A204.1 (cell line): ENCODE measurements around the gene SATL1.
A peak's percentile ranks its signal among the peaks of the same experiment; 100 is the strongest.
"Not testable (repeated sequence)": the region's sequence is repeated elsewhere in the genome, so short reads cannot be mapped to it uniquely, and the experiment has no call there.

ENCODE experiments used
- FAIRE-seq: peaks from 2 replicates; lab custom pipeline; 2012; peaks lifted over from hg19 to GRCh38; lab: Jason Lieb, UNC

SATL1 gene

DNA sequence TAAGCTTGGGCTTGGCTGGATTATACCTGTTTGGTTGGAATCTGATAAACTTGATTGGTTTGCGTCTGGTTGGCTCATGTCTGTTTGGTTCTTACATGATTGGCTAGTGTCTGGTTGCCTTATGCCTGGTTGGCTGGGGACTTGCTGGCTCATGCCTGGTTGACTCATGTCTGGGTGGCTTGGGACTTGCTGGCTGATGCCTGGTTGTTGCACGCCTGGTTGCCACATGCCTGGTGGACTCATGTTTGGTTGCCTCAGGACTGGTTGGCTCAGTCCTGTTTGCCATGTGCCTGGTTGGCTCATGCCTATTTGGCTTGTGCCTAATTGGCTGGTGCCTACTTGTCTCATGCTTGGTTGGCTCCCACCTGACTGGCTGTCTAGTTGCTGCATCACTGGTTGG, 135.4 kb downstream of the SATL1 start:
- FAIRE-seq, result no peak

DNA sequence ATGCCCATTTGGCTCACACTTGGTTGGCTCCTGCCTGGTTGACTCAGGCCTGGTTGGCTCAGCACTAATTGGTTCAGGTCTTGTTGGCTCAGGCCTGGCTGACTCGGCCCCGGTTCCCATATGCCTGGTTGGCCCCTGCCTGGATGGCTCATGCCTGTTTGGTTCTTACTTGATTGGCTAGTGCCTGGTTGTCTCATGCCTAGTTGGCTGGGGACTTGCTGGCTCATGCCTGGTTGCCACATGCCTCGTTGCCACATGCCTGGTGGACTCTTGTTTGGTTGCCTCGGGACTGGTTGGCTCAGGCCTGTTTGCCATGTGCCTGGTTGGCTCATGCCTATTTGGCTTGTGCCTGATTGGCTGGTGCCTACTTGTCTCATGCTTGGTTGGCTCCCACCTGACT, 136.2 kb downstream of the SATL1 start:
- FAIRE-seq, result no peak

DNA sequence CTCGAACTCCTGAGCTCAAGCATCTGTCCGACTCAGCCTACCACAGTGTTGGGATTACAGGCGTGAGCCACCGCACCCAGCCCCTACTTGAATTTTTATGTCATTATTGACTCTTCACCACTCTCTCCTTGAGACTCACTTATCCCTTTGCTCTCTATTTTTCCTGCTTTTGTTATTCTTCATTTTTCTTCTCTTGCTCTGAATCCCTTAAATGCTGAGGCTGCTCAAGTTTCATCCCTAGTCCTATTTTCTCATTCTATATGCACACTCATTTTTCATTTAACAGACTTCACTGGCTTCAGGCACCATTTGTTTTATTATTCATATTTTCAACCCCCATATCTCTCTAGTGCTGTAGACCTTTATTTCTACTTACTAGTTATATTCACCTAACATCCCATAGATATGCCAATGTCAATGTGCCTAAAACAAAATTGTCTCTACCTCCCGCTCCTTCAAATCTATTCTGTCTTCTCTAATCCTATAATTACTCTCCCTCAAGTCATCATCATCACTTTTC, 154.2 kb downstream of the SATL1 start:
- no peak for FAIRE-seq

DNA sequence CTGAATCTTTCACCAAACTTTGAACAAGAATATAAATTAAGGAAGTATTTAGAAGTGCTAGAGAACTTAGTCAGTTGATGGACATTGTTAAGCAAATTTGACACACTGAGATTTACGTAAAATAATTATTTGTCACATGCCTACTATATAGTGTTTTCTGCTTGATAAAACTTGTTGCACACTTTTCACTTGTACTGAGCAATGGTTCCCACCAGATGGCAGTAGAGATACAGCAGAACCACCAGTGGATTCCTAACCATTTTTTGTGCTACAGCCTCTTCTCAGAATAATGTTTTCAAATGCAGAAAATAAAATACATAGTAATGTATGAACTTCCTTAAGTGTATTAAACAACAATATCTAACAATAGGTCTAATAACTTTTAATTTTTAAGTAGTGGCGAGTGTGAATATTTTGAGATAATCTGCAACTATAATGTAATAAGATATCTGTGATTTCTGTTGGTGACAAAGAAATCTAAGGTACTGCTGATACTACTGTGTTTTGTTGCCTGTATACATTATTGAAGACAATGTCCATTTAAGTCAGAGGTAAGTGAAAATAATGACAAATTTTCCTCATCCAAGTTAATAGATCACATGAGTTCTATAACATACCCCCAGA, 158.7 kb downstream of the SATL1 start:
- FAIRE-seq, result peak; percentile 87

DNA sequence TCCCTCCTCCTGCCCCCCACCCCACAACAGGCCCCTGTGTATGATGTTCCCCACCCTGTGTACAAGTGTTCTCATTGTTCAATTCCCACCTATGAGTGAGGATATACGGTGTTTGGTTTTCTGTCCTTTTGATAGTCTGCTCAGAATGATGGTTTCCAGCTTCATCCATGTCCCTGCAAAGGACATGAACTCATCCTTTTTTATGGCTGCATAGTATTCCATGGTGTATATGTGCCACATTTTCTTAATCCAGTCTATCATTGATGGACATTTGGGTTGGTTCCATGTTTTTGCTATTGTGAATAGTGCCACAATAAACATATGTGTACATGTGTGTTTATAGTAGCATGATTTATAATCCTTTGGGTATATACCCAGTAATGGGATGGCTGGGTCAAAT, 166.3 kb downstream of the SATL1 start:
- FAIRE-seq, result not testable (repeated sequence)

DNA sequence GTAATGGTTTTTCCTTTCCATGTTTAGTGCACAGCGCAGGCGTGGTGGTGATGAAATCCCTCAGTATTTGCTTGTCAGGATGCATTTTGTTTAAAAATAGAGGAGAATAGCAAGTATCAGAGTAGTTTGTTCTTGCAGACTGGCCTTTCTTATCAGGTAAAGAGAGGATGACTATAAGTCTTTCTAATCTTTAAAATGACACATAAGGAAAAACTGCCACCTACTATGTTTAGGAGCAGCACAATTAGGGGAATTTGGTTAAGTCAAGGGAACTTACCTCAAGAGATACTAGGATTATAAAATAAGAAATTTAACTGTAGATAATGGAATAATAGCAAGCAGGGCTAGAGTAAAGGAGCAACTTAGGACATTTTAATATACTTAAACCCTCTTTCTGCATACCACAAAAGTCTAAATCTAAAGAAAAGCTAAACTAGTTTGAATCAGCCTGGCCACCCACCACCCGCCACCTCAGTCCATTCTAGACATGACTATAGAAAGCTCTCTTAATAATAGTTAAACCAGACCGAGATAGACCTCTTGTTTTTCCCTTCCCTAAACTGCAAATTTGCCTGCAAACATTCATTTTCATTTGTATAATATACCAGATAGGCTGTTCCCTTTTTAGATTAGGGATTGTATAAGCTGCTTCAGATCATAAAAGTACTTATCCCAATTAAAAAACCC, 177.9 kb downstream of the SATL1 start:
- no peak for FAIRE-seq

DNA sequence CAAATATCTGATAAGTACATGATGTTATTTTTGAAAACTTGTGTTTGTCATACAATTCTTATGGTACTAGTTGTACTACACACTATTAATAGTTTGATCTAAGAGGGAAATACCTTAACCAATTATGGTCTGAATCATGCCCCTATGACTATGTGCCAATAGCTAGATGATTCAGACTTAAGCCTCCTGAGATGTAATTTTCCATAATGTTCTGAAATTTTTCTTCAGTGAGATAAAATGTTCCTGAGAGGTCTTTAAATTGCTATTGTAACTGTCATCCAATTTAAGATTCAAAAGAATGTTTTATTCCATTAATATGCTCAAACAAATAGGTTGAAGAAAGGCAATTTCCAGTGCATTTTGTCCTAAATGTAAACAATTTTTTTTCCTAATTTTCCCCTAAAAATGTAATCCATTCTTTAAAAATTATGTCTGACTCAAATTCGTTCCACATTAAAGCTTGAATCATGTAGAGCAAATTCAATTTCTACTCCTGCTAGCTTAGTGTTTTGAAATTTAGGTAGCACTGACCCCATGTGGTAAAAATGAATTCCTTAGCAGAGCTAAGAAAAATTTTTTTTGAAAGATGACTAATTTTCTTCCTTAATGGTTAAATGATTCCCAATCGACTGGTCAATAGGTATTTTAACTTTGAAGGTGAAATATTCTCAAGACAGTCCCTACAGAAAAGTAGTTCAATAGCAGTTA, 190.8 kb downstream of the SATL1 start:
- peak; percentile 94 for FAIRE-seq

DNA sequence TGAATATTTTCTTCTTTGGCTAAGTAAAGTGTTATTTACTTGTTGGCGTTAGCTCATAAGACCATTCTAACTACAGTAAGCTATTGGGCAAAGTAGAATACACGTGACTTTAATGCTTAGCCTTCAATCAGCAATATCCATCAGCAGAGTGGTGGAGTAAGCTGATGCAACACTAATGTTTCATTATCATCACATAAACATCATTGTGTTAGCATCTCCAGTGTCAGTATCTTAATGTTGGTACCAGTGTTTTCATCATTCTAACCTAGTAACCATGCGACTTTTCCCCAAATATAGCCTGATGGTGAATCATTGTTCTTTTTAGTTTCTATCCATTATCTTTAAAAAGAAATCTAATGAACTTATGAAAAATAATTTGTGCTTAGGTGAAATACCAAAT, 191.4 kb downstream of the SATL1 start:
- no peak for FAIRE-seq

DNA sequence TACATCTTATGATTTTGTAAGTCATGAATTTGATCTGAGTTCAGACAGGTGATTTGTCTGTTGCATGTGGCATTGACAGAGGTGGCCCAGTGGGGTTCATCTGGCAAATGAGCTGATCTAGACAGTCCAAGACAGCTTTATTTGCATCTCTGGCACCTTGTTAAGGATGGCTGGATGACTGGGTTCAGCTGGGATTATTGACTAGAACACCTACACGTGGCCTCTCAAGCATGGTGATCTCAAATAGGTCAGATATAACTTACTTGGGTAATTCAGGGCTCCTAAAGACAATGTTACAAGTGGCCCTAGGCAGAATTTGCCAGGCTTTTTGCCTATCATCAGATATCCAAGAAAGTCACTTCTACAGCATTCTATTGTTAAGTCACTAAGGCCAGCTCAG, 192.0 kb downstream of the SATL1 start:
- FAIRE-seq, result no peak
